ENCODE results near the gene SNCAIP.

SNCAIP gene

DNA sequence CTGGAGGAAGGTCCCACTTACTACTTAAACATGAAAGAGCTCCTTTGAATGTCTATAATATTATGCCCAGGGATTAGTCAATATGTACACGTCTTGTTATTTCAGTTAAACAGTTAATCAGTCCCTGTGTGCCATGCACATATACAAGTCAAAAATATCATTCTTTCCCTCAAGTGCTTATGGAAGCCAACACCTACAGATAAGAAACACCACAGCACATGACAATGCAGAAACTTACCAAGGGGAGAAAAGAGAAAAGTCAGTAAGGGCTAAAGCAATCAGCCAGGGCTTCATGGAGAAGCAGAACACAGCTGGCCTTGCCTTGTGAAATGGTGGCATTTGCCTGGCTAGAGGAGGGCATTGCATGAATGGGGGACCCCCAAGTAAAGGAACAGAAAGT, 88.3 kb downstream of the SNCAIP start:
- DNase-seq (ENCODE audit: low spot score), result no peak

DNA sequence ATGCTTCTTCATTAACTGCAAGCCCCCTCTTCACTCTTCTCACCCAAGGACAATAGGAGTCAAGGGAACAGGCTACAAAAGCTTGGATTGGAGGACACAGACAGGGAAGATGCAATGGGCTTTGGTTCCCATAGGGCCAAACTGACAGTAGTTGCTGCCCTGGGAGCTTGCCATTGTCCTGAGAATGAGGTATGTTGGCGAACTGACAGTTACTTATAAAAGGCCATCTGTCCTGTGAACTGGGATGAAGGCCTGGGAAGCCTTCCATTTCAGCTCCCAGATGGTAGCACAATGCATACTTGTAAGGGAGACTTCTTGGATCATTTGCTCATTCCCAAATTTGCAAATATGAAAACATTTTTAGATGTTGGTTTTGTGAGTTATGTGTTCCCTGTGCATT, 88.9 kb downstream of the SNCAIP start:
- DNase-seq (ENCODE audit: low spot score), result no peak

GRCh38 chr5:122401976-122402725, 90.1 kb downstream of the SNCAIP start:
- no peak for DNase-seq (ENCODE audit: low spot score)

GRCh38 chr5:122402955-122403685, 91.1 kb downstream of the SNCAIP start:
- DNase-seq (ENCODE audit: low spot score), result no peak

DNA sequence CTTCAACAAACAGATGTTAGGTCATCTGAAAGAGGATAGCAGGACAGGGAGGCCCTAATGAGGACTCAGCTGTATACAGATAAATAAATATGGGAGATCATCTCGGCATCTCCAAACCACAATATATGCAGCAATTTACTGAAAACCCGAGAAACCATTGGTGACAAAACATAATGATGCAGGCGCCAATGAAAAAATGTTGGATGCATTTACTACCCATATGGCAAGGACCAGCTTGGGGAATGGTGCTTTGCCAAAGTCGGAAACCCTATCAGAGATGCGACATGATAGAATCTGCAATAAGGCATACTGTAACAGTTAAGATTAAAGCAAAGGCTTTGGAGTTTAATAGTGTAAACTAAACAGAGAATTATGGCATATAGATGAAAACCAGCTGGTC, 92.0 kb downstream of the SNCAIP start:
- DNase-seq (ENCODE audit: low spot score), result no peak

- DNase-seq (ENCODE audit: low spot score), result no peak
These were observed 92.8 kb downstream of the SNCAIP start for GRCh38 chr5:122404653-122405362.

GRCh38 chr5:122405751-122406150, 93.7 kb downstream of the SNCAIP start:
- DNase-seq (ENCODE audit: low spot score), result no peak

DNA sequence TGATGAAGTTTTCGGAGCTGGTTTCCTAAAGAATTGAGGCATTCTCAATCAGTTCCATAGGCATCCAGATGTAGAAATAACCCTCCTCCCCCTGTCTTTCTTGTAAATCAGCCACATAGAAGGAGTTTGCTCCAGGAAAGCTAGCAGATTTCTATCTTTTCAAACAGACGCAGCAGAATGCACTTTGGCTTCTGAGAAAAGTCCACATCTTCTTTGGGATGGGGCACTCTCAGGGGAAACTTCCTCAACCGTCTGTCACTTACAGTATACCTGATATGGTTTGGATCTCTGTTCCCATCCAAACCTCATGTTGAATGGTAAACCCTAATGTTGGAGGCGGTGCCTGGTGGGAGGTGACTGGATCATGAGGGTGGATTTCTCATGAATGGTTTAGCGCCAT, 94.1 kb downstream of the SNCAIP start:
- no peak for DNase-seq (ENCODE audit: low spot score)

GRCh38 chr5:122408592-122409224, 96.7 kb downstream of the SNCAIP start:
- DNase-seq (ENCODE audit: low spot score), result no peak

DNA sequence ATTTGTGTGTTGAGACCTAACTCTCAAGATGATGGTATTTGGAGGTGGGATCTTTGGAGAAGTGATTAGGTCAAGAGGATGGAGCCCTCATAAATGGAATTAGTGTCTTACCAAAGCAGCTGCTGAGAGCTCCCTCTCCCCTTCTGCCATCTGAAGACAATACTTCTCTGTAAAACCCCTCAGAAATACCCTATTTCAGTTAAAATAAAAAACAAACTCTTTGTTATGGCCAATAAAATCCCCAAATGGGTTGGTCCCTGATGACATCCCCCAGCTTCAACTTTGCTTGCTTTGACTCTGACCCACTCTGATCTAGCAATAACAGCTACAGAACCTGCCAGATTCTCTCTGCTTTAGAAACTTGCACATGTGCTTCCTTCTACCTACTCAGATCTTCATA, 100.9 kb downstream of the SNCAIP start:
- DNase-seq (ENCODE audit: low spot score), result no peak

- no peak for DNase-seq (ENCODE audit: low spot score)
These were observed 101.7 kb downstream of the SNCAIP start for GRCh38 chr5:122413722-122414121.

- DNase-seq (ENCODE audit: low spot score), result peak; percentile 75
These were observed 103.2 kb downstream of the SNCAIP start for GRCh38 chr5:122415030-122415800.

GRCh38 chr5:122415801-122416120, 103.7 kb downstream of the SNCAIP start:
- DNase-seq (ENCODE audit: low spot score), result no peak

GRCh38 chr5:122419142-122419894, 107.3 kb downstream of the SNCAIP start:
- DNase-seq (ENCODE audit: low spot score), result no peak

- DNase-seq (ENCODE audit: low spot score), result no peak
These were observed 108.1 kb downstream of the SNCAIP start for GRCh38 chr5:122420091-122420490.

- DNase-seq (ENCODE audit: low spot score), result no peak
These were observed 108.7 kb downstream of the SNCAIP start for GRCh38 chr5:122420537-122421236.

- no peak for DNase-seq (ENCODE audit: low spot score)
These were observed 109.5 kb downstream of the SNCAIP start for GRCh38 chr5:122421374-122422079.

GRCh38 chr5:122423221-122423620, 111.2 kb downstream of the SNCAIP start:
- no peak for DNase-seq (ENCODE audit: low spot score)

GRCh38 chr5:122424132-122424531, 112.1 kb downstream of the SNCAIP start:
- DNase-seq (ENCODE audit: low spot score), result no peak

- no peak for DNase-seq (ENCODE audit: low spot score)
These were observed 114.3 kb downstream of the SNCAIP start for GRCh38 chr5:122426301-122426700.
